Caki2 (cell line): ENCODE data around the gene CACNA1C. TPM values are rescaled to one million over a fixed set of nuclear protein-coding genes. Genes with fewer than 3 reads are reported as not detected.

Source experiments
- DNase-seq: peaks from one replicate; pipeline ENCODE4 v3.0.0-alpha.2; 2015; ENCODE audit warnings: low read depth
- in situ Hi-C: cut with HindIII; loops from 2 replicates; pipeline ENCODE4 v1.10.0; 2016; ENCODE audit warnings: low sequenced_read_pairs, low pct_unique_long_range_greater_than_20kb, mixed read lengths
- total RNA-seq: library from RNA; depleted of rRNA; stranded (reverse); fragments of >200 nt; shearing (Covaris generic); gene quantifications from 2 replicates; pipeline ENCODE4 v1.2.3, GENCODE V29; 2014; ENCODE audit warnings: low replicate concordance

The CACNA1C gene
- total RNA-seq, 1 experiment from 2014 or later, result 1.2 TPM

- no peak for DNase-seq
- in situ Hi-C loops, result no loop called here
Measured at GRCh38 chr12:2633176-2633824, 580.5 kb downstream of the CACNA1C start.

GRCh38 chr12:2633825-2634200, 581.0 kb downstream of the CACNA1C start:
- in situ Hi-C loops, result no loop called here
- no peak for DNase-seq

GRCh38 chr12:2634471-2634870, 581.7 kb downstream of the CACNA1C start:
- in situ Hi-C loops, result no loop called here
- DNase-seq, result no peak

GRCh38 chr12:2636741-2637340, 584.1 kb downstream of the CACNA1C start:
- in situ Hi-C loops, result no loop called here
- DNase-seq, result no peak

GRCh38 chr12:2637371-2637770, 584.6 kb downstream of the CACNA1C start:
- in situ Hi-C loops, result no loop called here
- no peak for DNase-seq

- in situ Hi-C loops, result no loop called here
- DNase-seq, result no peak
Measured at GRCh38 chr12:2638273-2639019, 585.7 kb downstream of the CACNA1C start.

GRCh38 chr12:2639020-2639298, 586.2 kb downstream of the CACNA1C start:
- DNase-seq, result no peak
- in situ Hi-C loops, result no loop called here

GRCh38 chr12:2640281-2640680, 587.5 kb downstream of the CACNA1C start:
- in situ Hi-C loops, result no loop called here
- no peak for DNase-seq

GRCh38 chr12:2640709-2641108, 587.9 kb downstream of the CACNA1C start:
- peak; percentile 76 for DNase-seq
- in situ Hi-C loops, result no loop called here

- in situ Hi-C loops, result no loop called here
- DNase-seq, result no peak
Measured at GRCh38 chr12:2641207-2641606, 588.4 kb downstream of the CACNA1C start.

GRCh38 chr12:2641761-2642160, 589.0 kb downstream of the CACNA1C start:
- in situ Hi-C loops, result no loop called here

GRCh38 chr12:2642176-2642892, 589.5 kb downstream of the CACNA1C start:
- DNase-seq, result no peak
- in situ Hi-C loops, result no loop called here

More at GRCh38 chr12:2641761-2642160, 589.0 kb downstream of the CACNA1C start:
- no peak for DNase-seq

- in situ Hi-C loops, result no loop called here
- DNase-seq, result no peak
Measured at GRCh38 chr12:2642896-2643425, 590.2 kb downstream of the CACNA1C start.

- in situ Hi-C loops, result no loop called here
- no peak for DNase-seq
Measured at GRCh38 chr12:2643576-2644135, 590.9 kb downstream of the CACNA1C start.

- DNase-seq, result no peak
- in situ Hi-C loops, result no loop called here
Measured at GRCh38 chr12:2644683-2645405, 592.1 kb downstream of the CACNA1C start.

- in situ Hi-C loops, result no loop called here
- no peak for DNase-seq
Measured at GRCh38 chr12:2645460-2645859, 592.7 kb downstream of the CACNA1C start.

GRCh38 chr12:2646341-2646740, 593.6 kb downstream of the CACNA1C start:
- no peak for DNase-seq
- in situ Hi-C loops, result no loop called here

- in situ Hi-C loops, result no loop called here
- no peak for DNase-seq
Measured at GRCh38 chr12:2647186-2647585, 594.4 kb downstream of the CACNA1C start.
